AG08396 (cell line): ENCODE data around the gene TRIM40.

Experiments used
- DNase-seq: peaks from one replicate; pipeline ENCODE4 v3.0.0; 2012; ENCODE audit warnings: low spot score, mixed read lengths

TRIM40 gene

GRCh38 chr6:30135757-30136156 is at the start of gene TRIM40:
Gene TRIM40, plus strand, starts transcription at chr6:30136140. Its CDS starts 897 bp downstream, at chr6:30137037.
- DNase-seq = no peak

GRCh38 chr6:30087876-30088275 is 48.1 kb upstream of the TRIM40 start:
- DNase-seq = no peak

GRCh38 chr6:30091577-30092381 is 44.2 kb upstream of the TRIM40 start:
- DNase-seq = peak; percentile 81

GRCh38 chr6:30092852-30093543 is 42.9 kb upstream of the TRIM40 start:
- DNase-seq = no peak

GRCh38 chr6:30093951-30094661 is 41.8 kb upstream of the TRIM40 start:
- DNase-seq = no peak

GRCh38 chr6:30096829-30097228 is 39.1 kb upstream of the TRIM40 start:
- no peak for DNase-seq

- DNase-seq = no peak
Observed at GRCh38 chr6:30097902-30098768, 37.8 kb upstream of the TRIM40 start.

GRCh38 chr6:30100154-30100553 is 35.8 kb upstream of the TRIM40 start:
- DNase-seq = no peak

- peak; percentile 36 for DNase-seq
Observed at GRCh38 chr6:30100585-30101443, 35.1 kb upstream of the TRIM40 start.

GRCh38 chr6:30101444-30102413 is 34.2 kb upstream of the TRIM40 start:
- peak; percentile 96 for DNase-seq

- no peak for DNase-seq
Observed at GRCh38 chr6:30102414-30102969, 33.4 kb upstream of the TRIM40 start.

GRCh38 chr6:30102970-30103871 is 32.7 kb upstream of the TRIM40 start:
- DNase-seq = peak; percentile 91

GRCh38 chr6:30103872-30104179 is 32.1 kb upstream of the TRIM40 start:
- DNase-seq = no peak

- DNase-seq = no peak
Observed at GRCh38 chr6:30104661-30105060, 31.3 kb upstream of the TRIM40 start.

GRCh38 chr6:30111266-30111856 is 24.6 kb upstream of the TRIM40 start:
- DNase-seq = no peak

- DNase-seq = no peak
Observed at GRCh38 chr6:30112402-30112994, 23.4 kb upstream of the TRIM40 start.

GRCh38 chr6:30113003-30113759 is 22.8 kb upstream of the TRIM40 start, which contains the start of gene TRIM31:
Gene TRIM31, minus strand, starts transcription at chr6:30113090. Its CDS starts 285 bp downstream, at chr6:30112805.
- no peak for DNase-seq
